GM19467 (cell line): Measurements from ENCODE around the gene CALD1.

Experiments
- ATAC-seq: cut with Tn5 transposase; IDR thresholded peaks from one replicate; pipeline ENCODE4 v1.9.1; 2021; ENCODE audit warnings: mild to moderate bottlenecking, moderate library complexity; ENCODE audit not compliant: unreplicated experiment

Gene CALD1

GRCh38 chr7:134993877-134994456, 214.5 kb downstream of the CALD1 start:
- no peak for ATAC-seq

GRCh38 chr7:134995239-134996096, 216.0 kb downstream of the CALD1 start:
- peak; percentile 36 for ATAC-seq

- peak; percentile 39 for ATAC-seq
These were observed 216.7 kb downstream of the CALD1 start for GRCh38 chr7:134996097-134996550.

- ATAC-seq = no peak
These were observed 217.9 kb downstream of the CALD1 start for GRCh38 chr7:134997214-134997885.

- ATAC-seq = no peak
These were observed 219.7 kb downstream of the CALD1 start for GRCh38 chr7:134999136-134999535.

GRCh38 chr7:135001390-135002165, 222.1 kb downstream of the CALD1 start:
- ATAC-seq = no peak

- no peak for ATAC-seq
These were observed 232.8 kb downstream of the CALD1 start for GRCh38 chr7:135012229-135012628.
